KMS-11 (cell line): ENCODE measurements around the gene GBA2.

Experiments
- H2AFZ ChIP-seq: fragments of 200-600 bp; sonication (generic); 2 replicates; pipeline ENCODE4 v1.6.1; 2016; ENCODE audit warnings: antibody characterized with exemption, mixed run types, low read depth
- H3K27ac ChIP-seq: fragments of 200-600 bp; sonication (generic); 2 replicates; pipeline ENCODE4 v1.6.1; 2016; ENCODE audit warnings: mild to moderate bottlenecking, mixed run types
- H3K27me3 ChIP-seq: fragments of 200-600 bp; sonication (generic); 2 replicates; pipeline ENCODE4 v1.6.1; 2017; ENCODE audit warnings: mild to moderate bottlenecking, low read depth, mixed run types, moderate library complexity; ENCODE audit not compliant: insufficient read depth
- H3K36me3 ChIP-seq: fragments of 200-600 bp; sonication (generic); 2 replicates; pipeline ENCODE4 v1.6.1; 2017; ENCODE audit warnings: mild to moderate bottlenecking, mixed run types; ENCODE audit not compliant: insufficient read depth
- H3K4me1 ChIP-seq: fragments of 200-600 bp; sonication (generic); 2 replicates; pipeline ENCODE4 v1.6.1; 2016; ENCODE audit warnings: mild to moderate bottlenecking, low read depth, mixed run types; ENCODE audit not compliant: poor library complexity, severe bottlenecking
- H3K4me2 ChIP-seq: fragments of 200-600 bp; sonication (generic); 2 replicates; pipeline ENCODE4 v1.7.0; 2016; ENCODE audit warnings: mild to moderate bottlenecking, mixed run types
- H3K4me3 ChIP-seq: fragments of 200-600 bp; sonication (generic); IDR thresholded peaks from 2 replicates; pipeline ENCODE4 v1.6.1; 2017; ENCODE audit warnings: low read depth, low read length, mixed read lengths; ENCODE audit not compliant: insufficient read depth
- H3K79me2 ChIP-seq: fragments of 200-600 bp; sonication (generic); 2 replicates; pipeline ENCODE4 v1.6.1; 2016; ENCODE audit warnings: low read depth, mixed run types; ENCODE audit not compliant: insufficient read depth
- H3K9ac ChIP-seq: fragments of 200-600 bp; sonication (generic); 2 replicates; pipeline ENCODE4 v1.6.1; 2016; ENCODE audit warnings: mild to moderate bottlenecking, mixed run types
- H4K20me1 ChIP-seq: fragments of 200-600 bp; sonication (generic); 2 replicates; pipeline ENCODE4 v1.6.1; 2016; ENCODE audit warnings: mild to moderate bottlenecking, mixed run types; ENCODE audit not compliant: insufficient read depth
- CTCF ChIP-seq: fragments of 200-600 bp; sonication (generic); conservative IDR thresholded peaks from 2 replicates; pipeline ENCODE4 v1.6.1; 2017; ENCODE audit warnings: low read depth, mild to moderate bottlenecking, antibody characterized with exemption, low read length, moderate library complexity, mixed read lengths

The GBA2 gene

GRCh38 chr9:35743880-35744518 lies 5.0 kb downstream of the GBA2 start:
- Histone ChIP-seq H3K27ac (no peak overlapping the region), H3K79me2 (peaks cover 35% of the 10 kb centered on the region), H3K4me2 (no peak overlapping the region), H3K36me3 (no peaks in the 10 kb centered on the region), H3K4me1 (peaks cover 21% of the 10 kb centered on the region), H2AFZ (no peak overlapping the region), H3K27me3 (no peaks in the 10 kb centered on the region), H4K20me1 (no peaks in the 10 kb centered on the region; the same call in 1 of the 2 replicates), H3K9ac (no peak overlapping the region), H3K4me3 (no peak overlapping the region)
- TF ChIP-seq CTCF: no peak

- no peak overlapping the region for H3K4me2 ChIP-seq
- H3K27me3 ChIP-seq: no peaks in the 10 kb centered on the region
- H3K79me2 ChIP-seq: peaks cover 33% of the 10 kb centered on the region
- H3K27ac ChIP-seq: no peak overlapping the region
- no peak for TF ChIP-seq CTCF
- no peak overlapping the region for H3K9ac ChIP-seq
- H2AFZ ChIP-seq: no peak overlapping the region
- H4K20me1 ChIP-seq: no peaks in the 10 kb centered on the region; the same call in 1 of the 2 replicates
- no peak overlapping the region for H3K4me3 ChIP-seq
- no peaks in the 10 kb centered on the region for H3K36me3 ChIP-seq
- H3K4me1 ChIP-seq: peaks cover 21% of the 10 kb centered on the region
These were observed 5.6 kb downstream of the GBA2 start for GRCh38 chr9:35743452-35743851.

- no peak overlapping the region for H3K4me3 ChIP-seq
- no peaks in the 10 kb centered on the region for H3K27me3 ChIP-seq
- peaks cover 15% of the 10 kb centered on the region for H3K4me1 ChIP-seq
- peaks cover 16% of the 10 kb centered on the region for H3K79me2 ChIP-seq
- H2AFZ ChIP-seq: no peak overlapping the region
- H3K36me3 ChIP-seq: no peaks in the 10 kb centered on the region
- no peak overlapping the region for H3K27ac ChIP-seq
- TF ChIP-seq CTCF: no peak
- H4K20me1 ChIP-seq: no peaks in the 10 kb centered on the region; the same call in 1 of the 2 replicates
- no peak overlapping the region for H3K4me2 ChIP-seq
- no peak overlapping the region for H3K9ac ChIP-seq
These were observed 7.3 kb downstream of the GBA2 start for GRCh38 chr9:35741740-35742139.

GRCh38 chr9:35740243-35740642 lies 8.8 kb downstream of the GBA2 start:
- Histone ChIP-seq H3K9ac (no peak overlapping the region), H3K27ac (no peak overlapping the region), H3K4me2 (no peak overlapping the region), H3K36me3 (no peaks in the 10 kb centered on the region), H2AFZ (no peak overlapping the region), H4K20me1 (no peaks in the 10 kb centered on the region), H3K27me3 (no peaks in the 10 kb centered on the region), H3K79me2 (peaks cover 2% of the 10 kb centered on the region; the same call in 1 of the 2 replicates), H3K4me1 (peaks cover 4% of the 10 kb centered on the region), H3K4me3 (no peak overlapping the region)
- no peak for TF ChIP-seq CTCF
